GM23248 (cell line): ENCODE measurements around the gene DGKE. TPM values are rescaled to one million over a fixed set of nuclear protein-coding genes. Genes with fewer than 3 reads are reported as not detected.

Experiments used
- DNase-seq: peaks from one replicate; pipeline ENCODE4 v3.0.0-alpha.2; 2015
- H2AFZ ChIP-seq: fragments of 200-600 bp; sonication (generic); 2 replicates; pipeline ENCODE4 v1.6.1; 2016; ENCODE audit warnings: antibody characterized with exemption
- H3F3A ChIP-seq: fragments of 200-600 bp; sonication (generic); 2 replicates; pipeline ENCODE4 v1.6.1; 2016; ENCODE audit warnings: mild to moderate bottlenecking, antibody characterized with exemption, mixed run types; ENCODE audit not compliant: insufficient read depth
- H3K27ac ChIP-seq: fragments of 200-600 bp; sonication (generic); 2 replicates; pipeline ENCODE4 v1.5.1; 2016; ENCODE audit warnings: mild to moderate bottlenecking
- H3K27me3 ChIP-seq: fragments of 200-600 bp; sonication (generic); replicated peaks from 2 replicates; pipeline ENCODE4 v1.6.1; 2016; ENCODE audit warnings: mild to moderate bottlenecking; ENCODE audit not compliant: insufficient read depth
- H3K36me3 ChIP-seq: fragments of 200-600 bp; sonication (generic); 2 replicates; pipeline ENCODE4 v1.6.1; 2016; ENCODE audit warnings: low read depth, mild to moderate bottlenecking
- H3K4me1 ChIP-seq: fragments of 200-600 bp; sonication (generic); 2 replicates; pipeline ENCODE4 v1.6.1; 2016; ENCODE audit warnings: mild to moderate bottlenecking; ENCODE audit not compliant: insufficient read depth
- H3K4me2 ChIP-seq: fragments of 200-600 bp; sonication (generic); one replicate; pipeline ENCODE4 v1.6.1; 2016; ENCODE audit warnings: mild to moderate bottlenecking; ENCODE audit not compliant: unreplicated experiment
- H3K4me3 ChIP-seq: fragments of 200-600 bp; sonication (generic); 2 replicates; pipeline ENCODE4 v1.5.1; 2016; ENCODE audit warnings: mild to moderate bottlenecking
- H3K79me2 ChIP-seq: fragments of 200-600 bp; sonication (generic); 2 replicates; pipeline ENCODE4 v1.6.1; 2016; ENCODE audit warnings: mild to moderate bottlenecking; ENCODE audit not compliant: insufficient read depth
- H3K9ac ChIP-seq: fragments of 200-600 bp; sonication (generic); 2 replicates; pipeline ENCODE4 v1.6.1; 2016; ENCODE audit warnings: mild to moderate bottlenecking
- H3K9me2 ChIP-seq: fragments of 200-600 bp; sonication (generic); 2 replicates; pipeline ENCODE4 v1.6.1; 2016; ENCODE audit warnings: mixed run types, mild to moderate bottlenecking, moderate library complexity; ENCODE audit not compliant: insufficient read depth
- H3K9me3 ChIP-seq: fragments of 200-600 bp; sonication (generic); one replicate; pipeline ENCODE4 v1.6.1; 2017; ENCODE audit warnings: low read depth
- H4K20me1 ChIP-seq: fragments of 200-600 bp; sonication (generic); 2 replicates; pipeline ENCODE4 v1.6.0; 2016; ENCODE audit not compliant: insufficient read depth
- EZH2 ChIP-seq: fragments of 200-600 bp; sonication (generic); IDR thresholded peaks from 2 replicates; pipeline ENCODE4 v1.6.1; 2018; ENCODE audit warnings: antibody characterized with exemption, mild to moderate bottlenecking; ENCODE audit not compliant: insufficient read depth, poor library complexity, severe bottlenecking
- EZH2phosphoT487 ChIP-seq: fragments of 200-600 bp; sonication (generic); IDR thresholded peaks from 2 replicates; pipeline ENCODE4 v1.6.1; 2018; ENCODE audit warnings: antibody characterized with exemption, moderate library complexity, mild to moderate bottlenecking, low read depth; ENCODE audit not compliant: insufficient read depth
- WGBS, 2 experiments: methylation state at CpG; one replicate each; pipeline ENCODE4 v1.1.6; 2015 to 2017; ENCODE audit warnings: low lambda C conversion rate in 2 of 2, low coverage in 1 of 2; ENCODE audit errors: missing lambda C conversion rate in 2 of 2; 5-methylcytosine and 5-hydroxymethylcytosine counted together
- in situ Hi-C: fragments of 300-500 bp; cut with MboI; formaldehyde crosslinking; loops from 2 replicates; pipeline ENCODE4 v1.15.0; 2020
- polyA plus RNA-seq: library from polyadenylated mRNA; unstranded; fragments of >200 nt; fragmentation: Nextera tagmentation; extraction: Ambion mirVana; gene quantifications from 2 replicates; pipeline ENCODE4 v1.2.1, GENCODE V29; 2016
- total RNA-seq: library from RNA; depleted of rRNA; stranded (reverse); fragments of >200 nt; shearing (Covaris generic); gene quantifications from 2 replicates; pipeline ENCODE4 v1.2.3, GENCODE V29; 2014

DGKE gene
- total and polyA plus RNA-seq, 2 experiments from 2014 or later = 1.9 to 2.8 TPM

- Histone ChIP-seq H3K9ac (peak overlapping the region; percentile 94), H3K27me3 (no peaks in the 10 kb centered on the region), H3K4me3 (peak overlapping the region; percentile 90), H3K9me2 (no peaks in the 10 kb centered on the region), H3K36me3 (0 out of 2 replicates have a peak, but pooled peaks cover 2% of the 10 kb centered on the region), H3F3A (peaks cover 29% of the 10 kb centered on the region), H2AFZ (peak overlapping the region; percentile 86), H4K20me1 (no peaks in the 10 kb centered on the region), H3K27ac (peak overlapping the region; percentile 89), H3K79me2 (peaks cover 66% of the 10 kb centered on the region), H3K4me1 (peaks cover 30% of the 10 kb centered on the region), H3K9me3 (peaks cover 4% of the 10 kb centered on the region), H3K4me2 (peak overlapping the region; percentile 100)
- 0 to 1% methylated on average over 42 of the region's 44 CpGs for WGBS, 2 experiments
- TF ChIP-seq EZH2phosphoT487 = no peak
- no peak for TF ChIP-seq EZH2
- peak; percentile 58 for DNase-seq
- in situ Hi-C loops = no loop called here
Observed at GRCh38 chr17:56913353-56913866, 79.5 kb downstream of the DGKE start.

GRCh38 chr17:56913867-56914580, 80.1 kb downstream of the DGKE start, which contains the start of gene TRIM25:
Gene TRIM25 (minus strand): TSS chr17:56914049. CDS start chr17:56913988, 61 bp downstream.
- Histone ChIP-seq H4K20me1 (no peaks in the 10 kb centered on the region), H3K27ac (peak within 1 kb of the TSS; percentile 89), H3F3A (peaks cover 29% of the 10 kb centered on the region), H3K79me2 (peaks cover 60% of the 10 kb centered on the region), H3K9me3 (peaks cover 4% of the 10 kb centered on the region), H3K36me3 (no peaks in the 10 kb centered on the region), H3K27me3 (no peaks in the 10 kb centered on the region), H3K9ac (peak within 1 kb of the TSS; percentile 94), H3K4me2 (peak within 1 kb of the TSS; percentile 100), H3K4me1 (peaks cover 30% of the 10 kb centered on the region), H3K9me2 (no peaks in the 10 kb centered on the region), H3K4me3 (peak within 1 kb of the TSS; percentile 90), H2AFZ (peak within 1 kb of the TSS; percentile 86)
- in situ Hi-C loops = no loop called here
- DNase-seq = peak; percentile 96
- WGBS, 2 experiments = 0 to 1% methylated on average over 29 to 39 of the region's 58 CpGs
- TF ChIP-seq EZH2 (no peak), EZH2phosphoT487 (no peak)

GRCh38 chr17:56914581-56915273, 80.8 kb downstream of the DGKE start:
- H4K20me1 ChIP-seq = no peaks in the 10 kb centered on the region
- peaks cover 53% of the 10 kb centered on the region for H3K79me2 ChIP-seq
- H3K27ac ChIP-seq = peak overlapping the region; percentile 89
- H3K9me3 ChIP-seq = peaks cover 4% of the 10 kb centered on the region
- peaks cover 29% of the 10 kb centered on the region for H3F3A ChIP-seq
- H3K27me3 ChIP-seq = no peaks in the 10 kb centered on the region
- TF ChIP-seq EZH2 (no peak), EZH2phosphoT487 (no peak)
- no peaks in the 10 kb centered on the region for H3K9me2 ChIP-seq
- in situ Hi-C loops = no loop called here
- H3K4me2 ChIP-seq = peak overlapping the region; percentile 100
- H2AFZ ChIP-seq = peak overlapping the region; percentile 86
- peak; percentile 68 for DNase-seq
- H3K4me3 ChIP-seq = peak overlapping the region; percentile 90
- peak overlapping the region; percentile 94 for H3K9ac ChIP-seq
- no peaks in the 10 kb centered on the region for H3K36me3 ChIP-seq
- WGBS, 2 experiments = 3 to 4% methylated on average over 14 of the region's 14 CpGs
- H3K4me1 ChIP-seq = peaks cover 30% of the 10 kb centered on the region

GRCh38 chr17:56917559-56918296, 83.8 kb downstream of the DGKE start:
- Histone ChIP-seq H3K9me2 (no peaks in the 10 kb centered on the region), H3K4me1 (peaks cover 21% of the 10 kb centered on the region), H3K9ac (no peak overlapping the region), H3K4me3 (no peak overlapping the region), H3K79me2 (peaks cover 23% of the 10 kb centered on the region), H3F3A (peaks cover 29% of the 10 kb centered on the region), H3K36me3 (no peaks in the 10 kb centered on the region), H3K9me3 (peaks cover 4% of the 10 kb centered on the region), H3K27me3 (no peaks in the 10 kb centered on the region), H4K20me1 (no peaks in the 10 kb centered on the region), H3K27ac (no peak overlapping the region), H3K4me2 (no peak overlapping the region), H2AFZ (no peak overlapping the region)
- TF ChIP-seq EZH2 (no peak), EZH2phosphoT487 (no peak)
- 56 to 66% methylated on average over 4 of the region's 4 CpGs for WGBS, 2 experiments
- peak; percentile 57 for DNase-seq
- in situ Hi-C loops = no loop called here
